Glutamatergic neuron (in vitro differentiated cells): Measurements from ENCODE around the gene RASSF6. TPM values are rescaled to one million over a fixed set of nuclear protein-coding genes. Genes with fewer than 3 reads are reported as not detected.
"Not testable (repeated sequence)": the region's sequence is repeated elsewhere in the genome, so short reads cannot be mapped to it uniquely, and the experiment has no call there.

Experiments
- DNase-seq: peaks from one replicate; pipeline ENCODE4 v3.0.0; 2022
- H3K27ac Mint-ChIP-seq: one replicate; pipeline ENCODE4 v1.8.0; 2020; ENCODE audit warnings: mild to moderate bottlenecking, mixed read lengths, inconsistent platforms; ENCODE audit not compliant: unreplicated experiment
- H3K27me3 Mint-ChIP-seq: one replicate; pipeline ENCODE4 v1.8.0; 2020; ENCODE audit warnings: mild to moderate bottlenecking, moderate library complexity, mixed read lengths, inconsistent platforms; ENCODE audit not compliant: unreplicated experiment
- H3K36me3 Mint-ChIP-seq: one replicate; pipeline ENCODE4 v1.8.0; 2020; ENCODE audit warnings: mild to moderate bottlenecking, mixed read lengths, inconsistent platforms; ENCODE audit not compliant: unreplicated experiment
- H3K4me1 Mint-ChIP-seq: one replicate; pipeline ENCODE4 v1.8.0; 2020; ENCODE audit warnings: mild to moderate bottlenecking, low read depth, mixed read lengths, inconsistent platforms; ENCODE audit not compliant: unreplicated experiment
- H3K4me3 Mint-ChIP-seq: one replicate; pipeline ENCODE4 v1.8.0; 2020; ENCODE audit warnings: mild to moderate bottlenecking, mixed read lengths, inconsistent platforms; ENCODE audit not compliant: unreplicated experiment
- H3K9me3 Mint-ChIP-seq: one replicate; pipeline ENCODE4 v1.8.0; 2020; ENCODE audit warnings: mild to moderate bottlenecking, moderate library complexity, mixed read lengths, inconsistent platforms; ENCODE audit not compliant: unreplicated experiment
- CTCF ChIP-seq: fragments of 200-600 bp; sonication (generic); IDR thresholded peaks from one replicate; pipeline ENCODE4 v1.5.0; 2021; ENCODE audit not compliant: partially characterized antibody, unreplicated experiment
- long read RNA-seq: library from polyadenylated mRNA; unstranded; transcript quantifications from one replicate; pipeline ENCODE4 v2.0.0, GENCODE V29; 2020; ENCODE audit not compliant: unreplicated experiment
- total RNA-seq: library from RNA; stranded (reverse); fragmentation: NEBNext Ultra II Directional; extraction: Animal tissue kit (Norgen Biotek cat#: 25700); gene quantifications from one replicate; pipeline ENCODE4 v1.2.1, GENCODE V29; 2021; ENCODE audit not compliant: unreplicated experiment

Gene RASSF6
- not detected for total RNA-seq
- long read RNA-seq: 0 reads

GRCh38 chr4:73620115-73620792, at the start of gene RASSF6:
Gene RASSF6, minus strand, starts transcription at chr4:73620436. Its CDS starts 8,641 bp downstream, at chr4:73611795.
- H3K27me3 Mint-ChIP-seq: peaks cover under 1% of the 10 kb centered on the region
- no peak for DNase-seq
- H3K9me3 Mint-ChIP-seq: no peaks in the 10 kb centered on the region
- no peak within 1 kb of the TSS for H3K27ac Mint-ChIP-seq
- no peaks in the 10 kb centered on the region for H3K4me1 Mint-ChIP-seq
- H3K36me3 Mint-ChIP-seq: no peaks in the 10 kb centered on the region
- peak within 1 kb of the TSS; percentile 56 for H3K4me3 Mint-ChIP-seq
- TF ChIP-seq CTCF: no peak

- H3K4me1 Mint-ChIP-seq: no peaks in the 10 kb centered on the region
- peaks cover 2% of the 10 kb centered on the region for H3K27me3 Mint-ChIP-seq
- no peak overlapping the region for H3K4me3 Mint-ChIP-seq
- H3K27ac Mint-ChIP-seq: no peak overlapping the region
- H3K9me3 Mint-ChIP-seq: peaks cover 1% of the 10 kb centered on the region
- no peaks in the 10 kb centered on the region for H3K36me3 Mint-ChIP-seq
- TF ChIP-seq CTCF: no peak
- no peak for DNase-seq
These were observed 49.4 kb upstream of the RASSF6 start for GRCh38 chr4:73669410-73670183.

- no peak for DNase-seq
- Mint-ChIP-seq H3K27me3 (peaks cover 2% of the 10 kb centered on the region), H3K9me3 (peaks cover 1% of the 10 kb centered on the region), H3K4me1 (no peaks in the 10 kb centered on the region), H3K36me3 (no peaks in the 10 kb centered on the region), H3K27ac (no peak overlapping the region), H3K4me3 (no peak overlapping the region)
- TF ChIP-seq CTCF: no peak
These were observed 48.6 kb upstream of the RASSF6 start for GRCh38 chr4:73668782-73669201.

GRCh38 chr4:73665924-73666323, 45.7 kb upstream of the RASSF6 start:
- not testable (repeated sequence) for H3K27ac Mint-ChIP-seq, H3K4me1 Mint-ChIP-seq, H3K27me3 Mint-ChIP-seq, H3K4me3 Mint-ChIP-seq, H3K36me3 Mint-ChIP-seq, H3K9me3 Mint-ChIP-seq
- peak; percentile 22 for DNase-seq
- TF ChIP-seq CTCF: peak; percentile 29

- H3K27ac Mint-ChIP-seq: no peak overlapping the region
- H3K36me3 Mint-ChIP-seq: no peaks in the 10 kb centered on the region
- DNase-seq: no peak
- H3K9me3 Mint-ChIP-seq: peaks cover 1% of the 10 kb centered on the region
- H3K4me1 Mint-ChIP-seq: no peaks in the 10 kb centered on the region
- no peaks in the 10 kb centered on the region for H3K27me3 Mint-ChIP-seq
- no peak overlapping the region for H3K4me3 Mint-ChIP-seq
- TF ChIP-seq CTCF: no peak
These were observed 44.2 kb upstream of the RASSF6 start for GRCh38 chr4:73664470-73664869.
